Esophagus muscularis mucosa (tissue), 3 donors: ENCODE data around the gene SLC7A6.

ENCODE experiments used
- CTCF ChIP-seq, 3 experiments: fragments of 200-600 bp in 2 of 3; fragments of 450-650 bp in 1 of 3; sonication (generic) in 2 of 3; IDR thresholded peaks; one replicate each; pipeline ENCODE4 v1.5.1; 2017 to 2019; ENCODE audit warnings: antibody characterized with exemption in 3 of 3, mild to moderate bottlenecking in 2 of 3, moderate library complexity in 1 of 3
- POLR2A ChIP-seq: fragments of 450-650 bp; IDR thresholded peaks from one replicate; pipeline ENCODE4 v1.6.1; 2017; ENCODE audit warnings: antibody characterized with exemption, moderate library complexity, mild to moderate bottlenecking, low read depth
- POLR2AphosphoS5 ChIP-seq, 2 donors: sonication (generic); formaldehyde crosslinking; IDR thresholded peaks; one replicate each; pipeline ENCODE4 v1.6.1; 2017; ENCODE audit warnings: antibody characterized with exemption in 2 of 2

- no peak for TF ChIP-seq CTCF (IDR thresholded peaks at IDR 0.05)
- TF ChIP-seq POLR2A, result no peak
- TF ChIP-seq POLR2AphosphoS5 (IDR thresholded peaks at IDR 0.05), result no peak
These were observed 35.5 kb downstream of the SLC7A6 start for GRCh38 chr16:68299571-68300453.
